Muscle layer of duodenum (tissue), 2 donors: Measurements from ENCODE around the gene NR5A2.

Experiments
- H3K27ac ChIP-seq: one replicate; pipeline ENCODE4 v1.7.0; 2013; ENCODE audit warnings: mild to moderate bottlenecking, low read length
- H3K27me3 ChIP-seq: one replicate; pipeline ENCODE4 v1.7.0; 2013; ENCODE audit warnings: low read depth, mild to moderate bottlenecking, control low read depth, low read length
- H3K36me3 ChIP-seq, 2 donors: one replicate each; pipeline ENCODE4 v1.7.0; 2013; ENCODE audit warnings: low read length in 2 of 2, control low read depth in 1 of 2, mild to moderate bottlenecking in 1 of 2; ENCODE audit not compliant: insufficient read depth in 2 of 2, control insufficient read depth in 1 of 2
- H3K4me1 ChIP-seq, 2 donors: one replicate each; pipeline ENCODE4 v1.7.0; 2013; ENCODE audit warnings: low read length in 2 of 2, mild to moderate bottlenecking in 2 of 2, control low read depth in 1 of 2, moderate library complexity in 1 of 2; ENCODE audit not compliant: insufficient read depth in 2 of 2, control insufficient read depth in 1 of 2
- H3K4me3 ChIP-seq, 2 donors: one replicate each; pipeline ENCODE4 v1.7.0; 2013; ENCODE audit warnings: low read length in 2 of 2, low read depth in 1 of 2, mild to moderate bottlenecking in 1 of 2
- H3K9me3 ChIP-seq, 2 donors: one replicate each; pipeline ENCODE4 v1.7.0; 2013; ENCODE audit warnings: low read length in 2 of 2, control low read depth in 1 of 2, mild to moderate bottlenecking in 1 of 2; ENCODE audit not compliant: control insufficient read depth in 1 of 2
- donor health status: healthy.

Gene NR5A2

DNA sequence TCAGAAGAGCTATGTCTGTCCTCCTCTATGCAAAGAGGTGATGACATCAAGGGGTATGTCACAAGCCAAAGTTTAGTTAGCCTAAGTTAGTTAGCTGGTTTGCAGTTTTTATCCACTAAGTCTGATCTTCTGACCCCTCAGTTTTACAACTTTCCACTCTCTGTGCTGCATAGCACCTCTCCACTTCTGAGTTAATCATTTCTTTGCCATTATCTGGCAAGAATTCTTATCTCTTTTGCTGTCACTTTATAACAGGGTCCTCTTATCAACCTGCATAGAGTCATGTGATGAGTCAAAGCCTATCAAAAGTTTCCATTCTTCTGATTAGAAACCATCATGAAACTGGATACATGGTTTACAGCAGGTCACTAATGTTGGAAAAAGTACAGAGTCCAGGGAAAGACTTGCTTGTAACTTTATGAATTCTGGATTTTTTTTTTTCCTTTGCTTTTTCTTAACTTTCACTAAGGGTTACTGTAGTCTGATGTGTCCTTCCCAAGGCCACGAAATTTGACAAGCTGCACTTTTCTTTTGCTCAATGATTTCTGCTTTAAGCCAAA is at the start of gene NR5A2:
NR5A2 (plus strand) TSS at position 447 of the 560 bp plus-strand sequence. CDS start 138 bp downstream, outside the sequence.
- Histone ChIP-seq H3K27ac (peak within 1 kb of the TSS; percentile 91), H3K9me3 (no peaks in the 10 kb centered on the region), H3K4me1 (peaks cover 0 to 9% of the 10 kb centered on the region in 2 donors), H3K27me3 (peaks cover 11% of the 10 kb centered on the region), H3K36me3 (no peaks in the 10 kb centered on the region), H3K4me3 (peak within 1 kb of the TSS in 1 of 2 donors; percentile 63)

DNA sequence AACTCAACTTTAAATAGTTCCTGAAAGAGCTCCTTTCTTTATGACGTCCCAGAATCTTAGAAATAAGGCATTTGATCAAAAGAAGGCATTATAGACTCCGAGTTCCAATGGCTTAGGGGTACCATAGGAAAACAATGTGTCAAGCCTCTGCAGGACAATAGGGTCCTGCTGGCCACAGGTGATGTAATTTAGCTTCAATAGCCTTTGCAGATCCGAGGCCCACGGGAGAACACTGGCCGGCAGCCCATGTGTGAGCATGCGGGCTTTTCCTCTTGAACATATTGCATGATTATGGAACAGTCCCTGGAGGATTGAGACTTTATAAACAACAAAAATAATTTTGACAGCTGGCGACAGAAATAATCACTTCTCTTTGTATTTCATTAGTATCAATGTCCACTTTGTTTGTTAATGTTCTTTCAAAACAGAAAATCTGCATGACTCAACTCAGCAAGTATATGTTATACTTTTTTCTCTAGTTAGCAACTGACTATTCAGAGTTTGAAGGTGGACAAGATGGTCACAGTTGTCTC is 49.0 kb upstream of the NR5A2 start:
- no peak overlapping the region for H3K4me3 ChIP-seq
- H3K27me3 ChIP-seq, result no peaks in the 10 kb centered on the region

DNA sequence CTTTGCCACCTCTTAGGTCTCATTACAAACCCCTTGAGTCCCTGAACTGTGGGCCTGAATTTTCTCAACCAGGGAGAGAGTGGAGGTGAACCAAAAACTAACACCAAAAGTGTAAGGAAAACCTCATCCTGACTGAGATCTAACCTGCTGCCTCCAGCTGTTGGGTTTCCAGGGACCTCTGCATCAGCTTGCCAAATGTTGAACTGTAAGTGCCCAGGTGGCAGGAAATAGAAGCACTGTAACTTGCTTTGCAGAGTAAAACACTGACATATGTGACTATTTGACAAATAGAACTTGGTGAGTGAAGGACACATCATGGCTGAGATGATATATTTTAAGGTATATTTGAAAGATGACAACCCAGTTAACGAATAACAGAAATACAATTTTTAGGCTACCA is 48.4 kb upstream of the NR5A2 start:
- no peaks in the 10 kb centered on the region for H3K36me3 ChIP-seq
- H3K4me1 ChIP-seq, result no peaks in the 10 kb centered on the region
- H3K4me3 ChIP-seq, result no peak overlapping the region
- H3K9me3 ChIP-seq, result no peaks in the 10 kb centered on the region
- no peaks in the 10 kb centered on the region for H3K27me3 ChIP-seq
- no peak overlapping the region for H3K27ac ChIP-seq

More for the DNA sequence above, 49.0 kb upstream of the NR5A2 start:
- Histone ChIP-seq H3K9me3 (no peaks in the 10 kb centered on the region), H3K4me1 (no peaks in the 10 kb centered on the region), H3K27ac (no peak overlapping the region), H3K36me3 (no peaks in the 10 kb centered on the region)

DNA sequence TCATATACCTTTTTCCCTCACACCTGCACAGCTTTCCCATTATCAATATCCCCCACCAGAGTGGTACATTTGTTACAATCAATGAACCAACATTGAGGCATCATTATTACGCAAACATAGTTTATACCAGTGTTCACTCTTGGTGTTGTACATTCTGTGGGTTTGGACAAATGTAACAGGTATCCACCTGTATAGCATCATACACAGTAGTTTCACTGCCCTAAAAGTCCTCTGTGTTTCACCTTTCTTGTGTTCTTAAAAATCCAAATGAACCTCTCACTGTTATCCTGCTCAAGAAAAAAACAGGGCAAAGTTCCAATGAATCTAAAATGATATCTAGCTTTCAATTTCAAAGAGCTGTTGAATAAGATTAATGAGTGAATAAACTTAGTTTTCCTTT is 45.9 kb upstream of the NR5A2 start:
- H3K27me3 ChIP-seq, result no peaks in the 10 kb centered on the region

DNA sequence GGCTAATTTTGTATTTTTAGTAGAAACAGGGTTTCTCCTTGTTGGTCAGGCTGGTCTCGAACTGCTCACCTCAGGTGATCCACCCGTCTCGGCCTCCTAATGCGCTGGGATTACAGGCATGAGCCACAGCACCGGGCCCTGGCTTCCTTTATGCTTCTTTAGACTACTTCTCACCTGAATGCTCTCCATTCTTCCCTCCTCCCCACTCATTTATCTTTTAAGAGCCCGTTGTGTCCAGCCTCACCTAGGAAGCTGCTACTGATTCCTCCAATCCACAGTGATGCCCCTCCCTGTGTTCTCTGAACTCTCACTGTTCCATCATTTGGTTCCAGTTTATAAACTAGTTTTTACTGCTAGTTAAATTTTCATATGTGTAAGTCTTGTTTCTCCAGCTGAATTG is 44.9 kb upstream of the NR5A2 start:
- Histone ChIP-seq H3K27ac (no peak overlapping the region), H3K27me3 (no peaks in the 10 kb centered on the region), H3K4me3 (no peak overlapping the region), H3K9me3 (no peaks in the 10 kb centered on the region), H3K4me1 (no peaks in the 10 kb centered on the region), H3K36me3 (no peaks in the 10 kb centered on the region)

More for the DNA sequence above, 45.9 kb upstream of the NR5A2 start:
- H3K36me3 ChIP-seq, result no peaks in the 10 kb centered on the region
- no peaks in the 10 kb centered on the region for H3K9me3 ChIP-seq
- no peaks in the 10 kb centered on the region for H3K4me1 ChIP-seq
- H3K27ac ChIP-seq, result no peak overlapping the region
- no peak overlapping the region for H3K4me3 ChIP-seq

DNA sequence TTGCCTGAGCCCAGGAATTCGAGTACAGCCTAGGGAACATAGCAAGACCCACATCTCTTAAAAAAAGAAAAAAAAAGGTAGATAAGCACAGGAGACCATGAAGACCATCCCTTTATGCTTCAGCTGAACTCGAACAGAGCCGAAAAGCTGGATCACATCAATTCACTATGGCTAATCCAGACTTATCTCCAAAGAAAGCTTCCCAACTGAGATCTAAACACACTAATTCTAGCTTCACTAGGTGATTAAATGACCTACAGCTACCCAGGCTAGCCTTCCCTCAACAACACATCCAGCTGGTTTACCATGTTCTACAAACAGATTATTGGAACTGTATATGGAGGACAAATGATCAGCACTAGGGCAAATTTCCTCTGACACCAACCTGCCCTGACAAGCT is 44.0 kb upstream of the NR5A2 start:
- no peaks in the 10 kb centered on the region for H3K27me3 ChIP-seq
- H3K4me1 ChIP-seq, result no peaks in the 10 kb centered on the region
- H3K9me3 ChIP-seq, result no peaks in the 10 kb centered on the region
- H3K27ac ChIP-seq, result no peak overlapping the region
- no peaks in the 10 kb centered on the region for H3K36me3 ChIP-seq
- H3K4me3 ChIP-seq, result no peak overlapping the region

DNA sequence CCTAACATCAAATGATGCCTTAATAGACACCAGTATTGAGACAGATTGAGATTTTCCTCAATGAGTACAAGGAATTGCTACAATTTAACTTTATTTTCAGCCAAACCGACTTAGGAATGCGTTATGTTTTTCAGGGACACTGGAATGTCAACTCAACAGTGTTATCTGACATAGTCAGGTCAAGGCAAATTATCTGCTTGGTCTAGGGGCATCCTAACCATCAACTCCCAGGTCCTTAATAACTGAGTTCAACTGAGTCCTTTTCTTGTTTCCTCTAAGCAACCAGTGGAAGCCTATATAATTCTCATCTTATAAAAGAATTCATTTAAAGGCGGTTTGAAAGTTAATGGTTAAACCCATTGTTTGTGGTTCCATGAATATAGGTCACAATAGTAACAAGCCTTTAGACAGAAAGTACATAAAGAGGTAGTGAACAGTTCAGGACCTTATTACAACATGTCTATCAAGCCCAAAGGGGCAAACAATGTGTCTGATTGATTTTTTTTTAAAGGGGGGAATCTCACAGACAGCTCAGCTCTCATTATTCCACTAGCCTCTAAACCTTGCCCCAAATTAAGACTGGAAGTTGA is 32.3 kb upstream of the NR5A2 start:
- Histone ChIP-seq H3K27me3 (no peaks in the 10 kb centered on the region), H3K27ac (no peak overlapping the region)

DNA sequence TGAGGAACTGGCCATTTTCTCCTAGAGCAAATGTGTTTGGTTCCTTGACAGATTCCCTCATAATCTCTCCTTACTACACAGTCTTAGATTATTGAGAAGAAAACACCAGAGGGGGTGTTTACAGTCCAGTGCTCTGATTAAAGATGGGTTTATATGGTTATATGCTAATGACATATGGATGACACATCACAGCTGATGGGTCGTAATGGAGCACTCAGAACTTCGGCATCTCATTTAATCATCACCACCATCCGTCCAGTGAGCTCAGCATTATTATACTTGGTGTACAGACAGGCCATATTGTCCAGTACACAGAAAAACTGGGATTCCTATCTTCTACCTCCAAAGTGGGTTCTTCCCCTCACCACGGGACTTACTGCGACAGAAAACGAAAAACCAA is 22.3 kb upstream of the NR5A2 start:
- H3K27me3 ChIP-seq, result no peaks in the 10 kb centered on the region
- H3K4me1 ChIP-seq, result no peaks in the 10 kb centered on the region
- H3K27ac ChIP-seq, result no peak overlapping the region
- no peaks in the 10 kb centered on the region for H3K9me3 ChIP-seq
- H3K36me3 ChIP-seq, result no peaks in the 10 kb centered on the region
- no peak overlapping the region for H3K4me3 ChIP-seq

More for the DNA sequence above, 32.3 kb upstream of the NR5A2 start:
- Histone ChIP-seq H3K9me3 (peaks cover 0 to 2% of the 10 kb centered on the region in 2 donors), H3K4me1 (no peaks in the 10 kb centered on the region), H3K4me3 (no peak overlapping the region), H3K36me3 (no peaks in the 10 kb centered on the region)

DNA sequence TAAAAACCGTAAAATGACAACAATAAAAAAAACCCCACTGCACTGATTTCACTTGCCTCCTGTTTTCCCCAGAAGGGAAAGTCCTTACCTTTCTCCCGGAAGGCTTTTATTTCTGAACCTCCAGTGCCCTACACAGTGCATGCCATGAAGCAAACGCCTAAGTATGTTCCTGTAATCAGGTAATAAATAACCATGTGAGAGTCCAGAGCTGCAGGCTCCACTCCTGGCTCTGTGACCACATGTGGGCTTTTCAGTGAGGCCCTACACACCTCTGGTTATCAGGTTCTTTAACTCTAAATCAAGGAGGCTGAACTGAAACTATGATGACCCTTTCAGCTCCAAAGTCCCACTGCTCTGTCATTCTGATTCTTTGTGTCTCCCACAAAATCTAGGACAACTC is 20.8 kb upstream of the NR5A2 start:
- H3K9me3 ChIP-seq, result no peaks in the 10 kb centered on the region
- H3K4me1 ChIP-seq, result no peaks in the 10 kb centered on the region
- no peaks in the 10 kb centered on the region for H3K27me3 ChIP-seq
- H3K4me3 ChIP-seq, result no peak overlapping the region
- no peaks in the 10 kb centered on the region for H3K36me3 ChIP-seq
- H3K27ac ChIP-seq, result no peak overlapping the region

DNA sequence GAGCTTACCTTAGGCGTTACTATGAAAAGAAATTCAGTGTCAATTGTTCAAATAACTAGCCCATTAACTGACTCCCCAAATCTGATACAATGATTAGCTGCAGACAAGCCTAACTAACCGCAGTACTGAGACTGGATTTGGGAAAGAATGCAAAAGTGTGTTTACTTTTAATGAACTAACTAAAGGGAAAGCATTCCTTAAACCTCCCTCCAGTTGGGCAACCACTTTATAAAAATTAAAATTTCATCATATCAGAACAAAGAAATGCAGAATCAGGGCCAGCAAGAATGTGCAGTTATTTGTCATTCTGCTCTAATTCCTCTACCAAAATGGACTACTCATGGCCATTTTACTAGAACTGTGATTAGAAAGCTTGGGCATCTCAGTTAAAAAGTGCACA is 11.7 kb upstream of the NR5A2 start:
- H3K27me3 ChIP-seq, result no peaks in the 10 kb centered on the region
- H3K36me3 ChIP-seq, result no peaks in the 10 kb centered on the region
- H3K27ac ChIP-seq, result no peak overlapping the region
- H3K9me3 ChIP-seq, result no peaks in the 10 kb centered on the region
- H3K4me3 ChIP-seq, result no peak overlapping the region
- no peaks in the 10 kb centered on the region for H3K4me1 ChIP-seq

DNA sequence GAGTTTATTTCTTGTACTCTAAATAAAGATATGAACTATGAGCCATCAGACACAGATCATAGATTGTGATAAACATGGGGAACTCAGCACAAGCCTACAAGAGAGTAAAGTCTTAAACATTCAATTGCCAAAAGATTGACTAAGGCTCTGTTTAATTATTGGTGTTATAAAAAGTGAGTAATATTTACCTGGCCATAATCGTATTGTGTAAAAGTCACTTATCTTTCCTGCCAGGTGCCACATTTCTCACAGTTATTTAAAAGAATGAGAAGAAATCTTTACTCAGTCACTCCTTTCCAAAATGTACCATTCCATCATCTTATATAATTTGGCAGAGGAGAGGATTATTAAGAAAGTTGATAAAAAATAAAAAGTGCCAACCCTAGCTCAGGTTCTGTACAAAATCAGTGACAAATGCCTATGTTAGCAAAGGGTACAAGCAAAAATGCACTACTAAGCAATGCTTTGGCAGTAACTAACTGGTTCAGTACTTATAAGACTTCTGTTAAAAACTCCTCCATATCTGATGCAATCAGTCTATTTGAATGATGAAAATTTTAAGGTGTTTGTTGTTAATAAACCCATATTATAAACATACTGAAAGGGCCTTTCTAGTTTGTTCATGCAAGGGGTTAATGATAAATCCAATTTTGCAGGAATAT is 5.8 kb upstream of the NR5A2 start:
- Histone ChIP-seq H3K36me3 (no peaks in the 10 kb centered on the region), H3K9me3 (no peaks in the 10 kb centered on the region), H3K4me1 (no peaks in the 10 kb centered on the region), H3K27ac (no peak overlapping the region), H3K27me3 (no peaks in the 10 kb centered on the region), H3K4me3 (no peak overlapping the region)
